DND-41 (cell line): ENCODE data around the gene REN.

Source experiments
- EZH2 ChIP-seq: IDR thresholded peaks from 3 replicates; pipeline ENCODE4 v1.6.1; 2012; ENCODE audit warnings: borderline replicate concordance, low read depth, mild to moderate bottlenecking, moderate library complexity, low read length, inconsistent platforms; ENCODE audit not compliant: severe bottlenecking
- TF ChIP-seq, protein P1 (sequence below): IDR thresholded peaks from 2 replicates; pipeline ENCODE4 v1.5.1; 2012; ENCODE audit warnings: borderline replicate concordance, low read length, moderate library complexity, mild to moderate bottlenecking; ENCODE audit not compliant: poor library complexity, severe bottlenecking; ENCODE audit errors: extremely low read depth

DNA sequence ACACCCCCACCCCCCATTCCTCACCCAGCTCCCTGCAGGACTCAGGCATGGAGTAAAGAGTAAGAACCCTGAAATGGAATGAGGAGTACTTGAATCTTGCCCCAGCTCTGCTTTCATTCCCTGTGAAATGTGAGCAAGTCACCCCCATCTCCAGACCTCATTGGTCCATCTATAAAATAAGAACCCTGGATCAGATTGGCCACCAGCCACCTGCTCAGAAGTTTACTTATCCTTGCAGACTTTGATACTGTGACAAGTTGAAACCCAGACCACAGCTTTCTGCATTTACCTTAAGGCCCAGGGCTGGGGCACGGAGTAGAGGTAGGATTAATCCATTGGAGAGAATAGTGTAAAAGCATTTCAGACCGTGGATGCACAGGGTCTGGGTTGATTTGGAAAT, 27.9 kb upstream of the REN start:
- TF ChIP-seq, protein P1, sequence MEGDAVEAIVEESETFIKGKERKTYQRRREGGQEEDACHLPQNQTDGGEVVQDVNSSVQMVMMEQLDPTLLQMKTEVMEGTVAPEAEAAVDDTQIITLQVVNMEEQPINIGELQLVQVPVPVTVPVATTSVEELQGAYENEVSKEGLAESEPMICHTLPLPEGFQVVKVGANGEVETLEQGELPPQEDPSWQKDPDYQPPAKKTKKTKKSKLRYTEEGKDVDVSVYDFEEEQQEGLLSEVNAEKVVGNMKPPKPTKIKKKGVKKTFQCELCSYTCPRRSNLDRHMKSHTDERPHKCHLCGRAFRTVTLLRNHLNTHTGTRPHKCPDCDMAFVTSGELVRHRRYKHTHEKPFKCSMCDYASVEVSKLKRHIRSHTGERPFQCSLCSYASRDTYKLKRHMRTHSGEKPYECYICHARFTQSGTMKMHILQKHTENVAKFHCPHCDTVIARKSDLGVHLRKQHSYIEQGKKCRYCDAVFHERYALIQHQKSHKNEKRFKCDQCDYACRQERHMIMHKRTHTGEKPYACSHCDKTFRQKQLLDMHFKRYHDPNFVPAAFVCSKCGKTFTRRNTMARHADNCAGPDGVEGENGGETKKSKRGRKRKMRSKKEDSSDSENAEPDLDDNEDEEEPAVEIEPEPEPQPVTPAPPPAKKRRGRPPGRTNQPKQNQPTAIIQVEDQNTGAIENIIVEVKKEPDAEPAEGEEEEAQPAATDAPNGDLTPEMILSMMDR, result no peak
- TF ChIP-seq EZH2, result no peak
